Activated naive CD4-positive, alpha-beta T cell (primary cell): Measurements from ENCODE around the gene FEV.

Source experiments
- DNase-seq, 4 experiments: peaks; one replicate each; lab custom pipeline; 2025; lab: John Stamatoyannopoulos, UW

FEV gene

GRCh38 chr2:218975060-218975777 is 9.8 kb downstream of the FEV start:
- no peak for DNase-seq

- DNase-seq, result no peak
These were observed 14.1 kb downstream of the FEV start for GRCh38 chr2:218970894-218971293.

GRCh38 chr2:218964041-218964771 is 20.8 kb downstream of the FEV start:
- DNase-seq, result no peak

- DNase-seq, result no peak
These were observed 21.4 kb downstream of the FEV start for GRCh38 chr2:218963601-218964000.

GRCh38 chr2:218962859-218963492 is 22.0 kb downstream of the FEV start:
- DNase-seq, result peak in 3 of 4 experiments; percentile 27 to 62 (median 60)

- DNase-seq, result peak in 1 of 4 experiments; percentile 13
These were observed 23.1 kb downstream of the FEV start for GRCh38 chr2:218961651-218962570.

- DNase-seq, result no peak
These were observed 23.8 kb downstream of the FEV start for GRCh38 chr2:218961229-218961628.

- DNase-seq, result no peak
These were observed 24.4 kb downstream of the FEV start for GRCh38 chr2:218960309-218961165.

- no peak for DNase-seq
These were observed 25.1 kb downstream of the FEV start for GRCh38 chr2:218959761-218960308.

GRCh38 chr2:218959141-218959731 is 25.7 kb downstream of the FEV start, which contains the start of gene CDK5R2:
TSS of gene CDK5R2 (plus strand) at chr2:218959666. CDS start at chr2:218959821, 155 bp downstream.
- peak in 1 of 4 experiments; percentile 24 for DNase-seq

GRCh38 chr2:218958276-218958675 is 26.7 kb downstream of the FEV start:
- DNase-seq, result no peak

GRCh38 chr2:218957671-218958070 is 27.3 kb downstream of the FEV start:
- no peak for DNase-seq

GRCh38 chr2:218956039-218956438 is 28.9 kb downstream of the FEV start:
- no peak for DNase-seq

GRCh38 chr2:218954541-218955300 is 30.3 kb downstream of the FEV start:
- no peak for DNase-seq

GRCh38 chr2:218953366-218953954 is 31.5 kb downstream of the FEV start:
- DNase-seq, result no peak

- no peak for DNase-seq
These were observed 32.8 kb downstream of the FEV start for GRCh38 chr2:218952160-218952559.

- DNase-seq, result no peak
These were observed 38.4 kb downstream of the FEV start for GRCh38 chr2:218946621-218947020.

GRCh38 chr2:218944759-218945404 is 40.1 kb downstream of the FEV start:
- DNase-seq, result no peak
